Tibial artery (tissue), 4 donors: Measurements from ENCODE around the gene HPCAL4.

Experiments
- DNase-seq, 2 donors: peaks; one replicate each; pipeline ENCODE4 v3.0.0-alpha.2; 2019
- H3K27ac ChIP-seq, 2 donors: fragments of 200-600 bp; sonication (generic) in 1 of 2; 1 replicate in 1 of 2; 2 replicates in 1 of 2; pipeline ENCODE4 v1.5.1; 2018 to 2019; ENCODE audit warnings: mild to moderate bottlenecking in 1 of 2
- H3K27me3 ChIP-seq, 2 donors: fragments of 200-600 bp; sonication (generic) in 1 of 2; one replicate each; pipeline versions ENCODE4 v1.5.1 to v1.6.0; 2016 to 2019
- H3K36me3 ChIP-seq, 3 donors: fragments of 200-600 bp; sonication (generic) in 2 of 3; one replicate each; pipeline ENCODE4 v1.5.1; 2016 to 2019; ENCODE audit warnings: mild to moderate bottlenecking in 2 of 3
- H3K4me1 ChIP-seq, 4 donors: fragments of 200-600 bp; sonication (generic) in 2 of 4; 1 replicate in 3 of 4; 2 replicates in 1 of 4; pipeline ENCODE4 v1.5.1; 2016 to 2019
- H3K4me3 ChIP-seq, 2 donors: fragments of 200-600 bp; sonication (generic) in 1 of 2; 1 replicate in 1 of 2; 2 replicates in 1 of 2; pipeline ENCODE4 v1.5.1; 2018 to 2019; ENCODE audit warnings: mild to moderate bottlenecking in 2 of 2
- H3K9me3 ChIP-seq, 3 donors: fragments of 200-600 bp; sonication (generic) in 1 of 3; one replicate each; pipeline ENCODE4 v1.5.1; 2016 to 2019
- intact Hi-C: fragments of 100-400 bp; cut with DNase I; formaldehyde crosslinking; loops from one replicate; pipeline ENCODE4 v1.15.0; 2023; ENCODE audit warnings: low total_unique reads
- TF ChIP-seq, protein P1 (sequence below), 2 experiments: fragments of 200-600 bp in 1 of 2; fragments of 450-650 bp in 1 of 2; IDR thresholded peaks; one replicate each; pipeline ENCODE4 v1.5.1; 2017 to 2019; ENCODE audit warnings: antibody characterized with exemption in 2 of 2, mild to moderate bottlenecking in 1 of 2, moderate library complexity in 1 of 2

The HPCAL4 gene

DNA sequence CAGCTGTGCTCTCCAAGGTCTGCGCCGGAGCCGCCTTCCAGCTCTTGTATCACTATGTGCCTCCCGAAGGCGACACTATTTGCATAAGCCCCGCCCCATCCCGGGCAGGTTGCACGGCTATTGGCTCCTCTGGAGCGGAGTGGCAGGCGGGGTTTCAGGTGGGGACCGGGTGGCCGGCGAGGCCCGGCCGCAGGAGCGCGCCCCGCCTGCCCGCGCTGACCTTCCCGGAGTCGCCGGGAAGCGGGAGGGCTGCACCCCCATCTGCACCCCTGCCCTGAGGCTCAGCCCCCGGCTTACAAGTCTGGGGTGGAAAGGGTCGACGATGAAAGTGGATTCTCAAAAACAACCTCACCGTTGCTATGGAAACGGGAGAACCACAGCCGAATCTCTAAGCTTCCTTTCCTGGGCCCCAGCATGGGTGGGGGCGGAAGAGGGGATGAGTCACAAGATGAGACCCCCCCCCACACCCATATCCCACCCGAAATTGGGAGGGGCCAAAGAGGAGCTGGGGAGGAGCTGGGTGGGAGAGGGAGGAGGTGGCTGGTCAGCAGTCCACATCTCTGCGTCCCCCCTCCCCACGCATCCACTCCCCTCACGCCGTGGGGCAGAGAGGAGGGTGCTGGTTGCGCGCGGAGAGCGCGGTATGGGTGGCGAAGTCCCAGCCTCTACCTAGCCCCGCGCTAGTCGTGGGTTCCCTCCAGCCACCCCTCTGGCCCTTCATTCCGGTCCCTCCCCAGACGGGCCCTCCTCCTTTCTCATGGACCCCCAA lies at the start of gene HPCAL4:
Gene HPCAL4 (minus strand): TSS at position 51 of the 769 bp plus-strand sequence. CDS start 6,830 bp downstream, outside the sequence.
- Histone ChIP-seq H3K27me3 (peaks cover 0 to 64% of the 10 kb centered on the region in 2 donors), H3K36me3 (no peaks in the 10 kb centered on the region), H3K4me3 (peak within 1 kb of the TSS; percentile 34 to 50), H3K27ac (no peak within 1 kb of the TSS), H3K4me1 (peaks cover 0 to 24% (median 18%) of the 10 kb centered on the region in 4 donors), H3K9me3 (no peaks in the 10 kb centered on the region)
- TF ChIP-seq, protein P1, sequence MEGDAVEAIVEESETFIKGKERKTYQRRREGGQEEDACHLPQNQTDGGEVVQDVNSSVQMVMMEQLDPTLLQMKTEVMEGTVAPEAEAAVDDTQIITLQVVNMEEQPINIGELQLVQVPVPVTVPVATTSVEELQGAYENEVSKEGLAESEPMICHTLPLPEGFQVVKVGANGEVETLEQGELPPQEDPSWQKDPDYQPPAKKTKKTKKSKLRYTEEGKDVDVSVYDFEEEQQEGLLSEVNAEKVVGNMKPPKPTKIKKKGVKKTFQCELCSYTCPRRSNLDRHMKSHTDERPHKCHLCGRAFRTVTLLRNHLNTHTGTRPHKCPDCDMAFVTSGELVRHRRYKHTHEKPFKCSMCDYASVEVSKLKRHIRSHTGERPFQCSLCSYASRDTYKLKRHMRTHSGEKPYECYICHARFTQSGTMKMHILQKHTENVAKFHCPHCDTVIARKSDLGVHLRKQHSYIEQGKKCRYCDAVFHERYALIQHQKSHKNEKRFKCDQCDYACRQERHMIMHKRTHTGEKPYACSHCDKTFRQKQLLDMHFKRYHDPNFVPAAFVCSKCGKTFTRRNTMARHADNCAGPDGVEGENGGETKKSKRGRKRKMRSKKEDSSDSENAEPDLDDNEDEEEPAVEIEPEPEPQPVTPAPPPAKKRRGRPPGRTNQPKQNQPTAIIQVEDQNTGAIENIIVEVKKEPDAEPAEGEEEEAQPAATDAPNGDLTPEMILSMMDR (IDR thresholded peaks at IDR 0.05): no peak
- DNase-seq: peak; percentile 80 to 88
- intact Hi-C loops: no loop called here

DNA sequence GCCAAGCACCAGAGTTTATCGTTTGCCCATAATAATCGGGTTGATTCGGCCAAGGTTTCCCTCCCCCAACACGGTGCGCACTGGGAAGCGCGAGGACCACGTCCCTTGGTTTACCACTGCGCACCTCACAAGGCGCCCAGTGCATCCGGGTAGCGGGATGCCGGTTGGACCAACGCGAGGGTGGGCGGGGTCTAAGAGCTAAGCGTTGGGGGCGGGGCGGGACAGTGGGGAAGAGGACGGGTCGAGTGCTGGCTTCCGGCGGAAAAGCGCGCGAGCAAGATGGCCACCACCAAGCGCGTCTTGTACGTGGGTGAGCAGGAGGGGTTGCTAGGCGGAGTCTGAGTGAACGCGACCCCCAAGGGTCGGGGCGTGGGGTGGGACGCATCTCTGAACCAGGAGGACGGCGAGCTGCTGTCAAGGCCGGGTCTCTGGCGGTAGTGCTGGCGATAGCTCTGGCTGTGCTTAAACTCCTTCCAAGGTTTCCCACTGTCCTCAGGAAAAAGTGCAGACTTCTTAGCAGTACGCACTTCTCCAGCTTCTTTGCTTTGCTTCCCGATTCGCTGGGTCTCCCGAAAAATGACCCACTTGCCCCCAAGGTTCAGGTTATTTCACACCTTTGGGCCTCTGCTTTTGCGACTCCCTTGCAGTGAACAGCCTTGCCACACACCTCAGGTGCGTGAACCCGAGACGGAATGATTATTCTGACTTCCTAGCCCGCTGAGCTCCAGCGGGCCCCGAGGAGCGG lies 47.6 kb upstream of the HPCAL4 start, which contains the start of gene PPIE:
Gene PPIE (plus strand): TSS at position 261 of the 745 bp plus-strand sequence. CDS start 19 bp downstream, at position 280.
- intact Hi-C loops: no loop called here
- peak within 1 kb of the TSS; percentile 68 to 78 for H3K4me3 ChIP-seq
- H3K36me3 ChIP-seq: peaks cover 26 to 35% (median 33%) of the 10 kb centered on the region in 3 donors
- H3K9me3 ChIP-seq: no peaks in the 10 kb centered on the region
- peak within 1 kb of the TSS; percentile 70 for H3K27ac ChIP-seq
- peaks cover 0 to 19% of the 10 kb centered on the region in 2 donors for H3K27me3 ChIP-seq
- DNase-seq: peak; percentile 93 to 95
- peaks cover 0 to 16% (median 10%) of the 10 kb centered on the region in 4 donors for H3K4me1 ChIP-seq
- TF ChIP-seq, protein P1 (IDR thresholded peaks at IDR 0.05): no peak

DNA sequence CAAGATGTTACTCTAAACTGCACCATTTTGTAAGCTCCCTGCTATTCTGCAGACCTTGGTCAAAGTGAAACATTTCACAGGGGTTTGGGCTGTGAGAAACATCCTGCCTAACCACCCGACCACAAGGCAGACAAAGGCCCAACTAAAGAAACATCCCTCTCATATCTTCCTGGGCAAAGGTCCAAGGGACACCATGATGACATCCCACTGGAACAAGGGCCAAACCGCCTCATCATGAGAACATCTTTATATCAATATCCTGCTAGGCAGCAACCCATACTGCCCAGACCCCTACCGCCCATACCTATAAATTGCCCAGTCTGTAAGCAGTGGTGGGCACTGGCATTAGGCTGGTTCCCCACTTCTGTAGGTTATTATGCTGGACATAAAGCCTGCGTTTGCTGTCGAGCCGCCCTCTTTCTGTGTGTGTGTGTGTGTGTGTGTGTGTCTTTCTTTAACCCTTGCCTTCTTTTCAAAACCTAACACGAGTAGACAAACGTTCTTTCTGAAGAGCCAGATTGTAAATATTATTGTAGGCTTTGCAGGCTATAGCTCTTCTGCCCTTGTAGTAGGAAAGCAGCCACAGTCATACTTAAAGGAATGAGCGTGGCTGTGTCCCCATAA lies 46.4 kb upstream of the HPCAL4 start:
- Histone ChIP-seq H3K4me1 (peaks cover 0 to 20% (median 10%) of the 10 kb centered on the region in 4 donors), H3K36me3 (peaks cover 15 to 24% (median 22%) of the 10 kb centered on the region in 3 donors), H3K4me3 (no peak overlapping the region), H3K27ac (no peak overlapping the region), H3K9me3 (no peaks in the 10 kb centered on the region), H3K27me3 (peaks cover 0 to 22% of the 10 kb centered on the region in 2 donors)
- TF ChIP-seq, protein P1 (IDR thresholded peaks at IDR 0.05): no peak
- intact Hi-C loops: no loop called here
- no peak for DNase-seq

DNA sequence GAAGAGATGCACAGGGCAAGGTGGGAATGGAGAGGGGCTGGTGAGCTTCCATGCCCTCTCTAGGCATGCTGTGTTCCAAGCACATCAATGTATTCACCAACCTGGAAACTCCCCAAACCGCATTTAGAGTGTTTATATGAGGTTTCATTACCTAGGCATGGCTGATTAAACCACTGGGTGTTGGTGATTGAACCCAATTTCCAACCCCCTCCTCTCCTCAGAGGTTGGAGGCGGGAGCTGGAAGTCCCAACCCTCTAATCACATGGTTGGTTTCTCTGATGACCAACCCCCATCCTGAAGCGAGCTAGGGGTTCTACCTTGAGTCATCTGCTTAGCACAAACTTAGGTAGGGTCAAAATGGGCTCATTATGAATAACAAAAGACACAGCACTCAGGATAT lies 44.5 kb upstream of the HPCAL4 start:
- Histone ChIP-seq H3K36me3 (peaks cover 0 to 6% (median 6%) of the 10 kb centered on the region in 3 donors), H3K4me3 (no peak overlapping the region), H3K4me1 (peaks cover 0 to 20% (median 10%) of the 10 kb centered on the region in 4 donors), H3K27ac (no peak overlapping the region), H3K27me3 (peaks cover 0 to 29% of the 10 kb centered on the region in 2 donors), H3K9me3 (no peaks in the 10 kb centered on the region)
- no peak for DNase-seq
- TF ChIP-seq, protein P1 (IDR thresholded peaks at IDR 0.05): no peak
- intact Hi-C loops: no loop called here

DNA sequence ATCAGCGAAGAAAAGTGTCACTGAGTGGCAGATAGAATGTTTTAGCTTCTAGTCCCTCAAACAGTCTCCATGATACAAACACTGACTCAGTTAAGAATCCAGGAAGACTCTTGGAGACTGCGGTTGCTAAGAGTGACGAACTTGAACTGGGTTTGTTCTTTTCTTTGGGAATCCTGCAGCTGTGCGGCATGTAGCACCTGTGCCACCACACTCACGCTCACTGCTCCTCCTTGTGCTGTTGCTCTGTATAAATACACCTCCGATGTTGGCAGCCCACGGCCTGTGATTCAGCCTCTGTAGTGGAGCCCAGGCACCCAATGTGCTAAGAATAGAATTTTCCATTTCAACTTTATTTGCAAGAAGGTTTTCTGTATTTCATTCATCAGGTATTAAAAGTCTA lies 41.9 kb upstream of the HPCAL4 start:
- intact Hi-C loops: no loop called here
- Histone ChIP-seq H3K36me3 (no peaks in the 10 kb centered on the region), H3K9me3 (no peaks in the 10 kb centered on the region), H3K4me1 (peaks cover 0 to 4% (median 0%) of the 10 kb centered on the region in 4 donors), H3K27ac (no peak overlapping the region), H3K4me3 (no peak overlapping the region), H3K27me3 (peaks cover 0 to 43% of the 10 kb centered on the region in 2 donors)
- TF ChIP-seq, protein P1 (IDR thresholded peaks at IDR 0.05): no peak
- DNase-seq: no peak
